Esophagus muscularis mucosa (tissue), 4 donors: Measurements from ENCODE around the gene TMF1. TPM values are rescaled to one million over a fixed set of nuclear protein-coding genes. Genes with fewer than 3 reads are reported as not detected.

Source experiments
- DNase-seq: peaks from one replicate; pipeline ENCODE4 v3.0.0-alpha.2; 2017; ENCODE audit errors: extremely low spot score
- H3K27ac ChIP-seq, 4 donors: fragments of 200-600 bp; sonication (generic); replicated peaks in 1 of 4; 1 replicate in 3 of 4; 2 replicates in 1 of 4; pipeline ENCODE4 v1.5.1; 2016 to 2019; ENCODE audit warnings: mild to moderate bottlenecking in 1 of 4
- H3K27me3 ChIP-seq, 4 donors: fragments of 200-600 bp; sonication (generic); one replicate each; pipeline versions ENCODE4 v1.5.1 to v1.6.0; 2016 to 2019
- H3K36me3 ChIP-seq, 4 donors: fragments of 200-600 bp; sonication (generic); one replicate each; pipeline ENCODE4 v1.5.1; 2016 to 2019
- H3K4me1 ChIP-seq, 4 donors: fragments of 200-600 bp; sonication (generic); one replicate each; pipeline ENCODE4 v1.5.1; 2016 to 2019
- H3K4me3 ChIP-seq, 4 donors: fragments of 200-600 bp; sonication (generic); 1 replicate in 2 of 4; 2 replicates in 2 of 4; pipeline ENCODE4 v1.5.1; 2016 to 2019; ENCODE audit warnings: mild to moderate bottlenecking in 4 of 4, moderate library complexity in 1 of 4
- H3K9me3 ChIP-seq, 4 donors: fragments of 200-600 bp; sonication (generic); 1 replicate in 3 of 4; 2 replicates in 1 of 4; pipeline ENCODE4 v1.5.1; 2016 to 2019
- EP300 ChIP-seq: sonication (generic); formaldehyde crosslinking; IDR thresholded peaks from one replicate; pipeline ENCODE4 v1.6.1; 2017; ENCODE audit warnings: antibody characterized with exemption
- POLR2A ChIP-seq: fragments of 450-650 bp; IDR thresholded peaks from one replicate; pipeline ENCODE4 v1.6.1; 2017; ENCODE audit warnings: antibody characterized with exemption, moderate library complexity, mild to moderate bottlenecking, low read depth
- POLR2AphosphoS5 ChIP-seq, 2 donors: sonication (generic); formaldehyde crosslinking; IDR thresholded peaks; one replicate each; pipeline ENCODE4 v1.6.1; 2017; ENCODE audit warnings: antibody characterized with exemption in 2 of 2
- WGBS: methylation state at CpG from one replicate; pipeline ENCODE4 v1.1.5; 2018; 5-methylcytosine and 5-hydroxymethylcytosine counted together
- intact Hi-C: fragments of 100-400 bp; cut with DNase I; formaldehyde crosslinking; loops from one replicate; pipeline ENCODE4 v1.15.1; 2023
- total RNA-seq, 4 donors: library from RNA; depleted of rRNA; stranded (reverse); fragments of >200 nt; gene quantifications; one replicate each; pipeline versions ENCODE4 v1.1.0 to v1.2.1, GENCODE V29; 2016
- TF ChIP-seq, protein P1 (sequence below), 3 experiments: fragments of 200-600 bp in 2 of 3; fragments of 450-650 bp in 1 of 3; sonication (generic) in 2 of 3; IDR thresholded peaks; one replicate each; pipeline ENCODE4 v1.5.1; 2017 to 2019; ENCODE audit warnings: antibody characterized with exemption in 3 of 3, mild to moderate bottlenecking in 2 of 3, moderate library complexity in 1 of 3

The TMF1 gene
- total RNA-seq, 4 donors from 2014 or later, result 23.0 to 35.8 (median 33.9) TPM

DNA sequence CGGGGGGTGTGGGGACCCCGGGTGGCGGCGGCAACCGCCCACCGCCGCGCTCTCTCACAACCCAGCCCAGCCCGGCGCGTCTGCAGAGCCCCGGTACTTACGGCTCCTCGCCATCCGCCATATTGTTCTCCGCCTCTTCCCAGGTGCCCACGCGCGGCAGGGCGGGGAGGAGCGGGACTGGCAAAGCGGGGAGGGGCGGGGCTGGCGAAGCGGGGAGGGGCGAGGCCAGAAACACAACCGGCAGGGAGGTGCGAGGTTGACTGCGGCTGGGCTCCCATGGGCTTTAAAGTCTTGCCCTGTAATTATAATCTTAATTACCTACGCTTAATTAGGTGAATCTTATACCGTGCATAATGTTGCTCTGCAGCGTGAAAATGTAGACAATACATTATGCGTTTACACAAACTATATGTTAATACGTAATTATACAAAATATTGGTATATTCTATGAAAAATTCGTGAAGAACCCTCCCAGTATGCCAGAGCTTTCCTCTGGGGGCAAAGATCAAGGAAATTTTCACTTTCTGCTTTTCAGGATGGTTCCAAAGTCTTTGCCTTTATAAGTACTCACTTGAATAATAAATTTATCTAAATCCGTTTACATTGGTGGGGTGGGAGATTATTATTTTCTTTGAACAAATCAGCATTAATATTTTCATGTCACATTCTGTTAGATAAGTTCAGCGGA is 28.2 kb upstream of the TMF1 start, which contains the start of gene UBA3:
Gene UBA3 (minus strand): TSS at position 133 of the 688 bp plus-strand sequence. CDS start 12 bp downstream, at position 121.
- H3K27me3 ChIP-seq, result no peaks in the 10 kb centered on the region
- TF ChIP-seq, protein P1, sequence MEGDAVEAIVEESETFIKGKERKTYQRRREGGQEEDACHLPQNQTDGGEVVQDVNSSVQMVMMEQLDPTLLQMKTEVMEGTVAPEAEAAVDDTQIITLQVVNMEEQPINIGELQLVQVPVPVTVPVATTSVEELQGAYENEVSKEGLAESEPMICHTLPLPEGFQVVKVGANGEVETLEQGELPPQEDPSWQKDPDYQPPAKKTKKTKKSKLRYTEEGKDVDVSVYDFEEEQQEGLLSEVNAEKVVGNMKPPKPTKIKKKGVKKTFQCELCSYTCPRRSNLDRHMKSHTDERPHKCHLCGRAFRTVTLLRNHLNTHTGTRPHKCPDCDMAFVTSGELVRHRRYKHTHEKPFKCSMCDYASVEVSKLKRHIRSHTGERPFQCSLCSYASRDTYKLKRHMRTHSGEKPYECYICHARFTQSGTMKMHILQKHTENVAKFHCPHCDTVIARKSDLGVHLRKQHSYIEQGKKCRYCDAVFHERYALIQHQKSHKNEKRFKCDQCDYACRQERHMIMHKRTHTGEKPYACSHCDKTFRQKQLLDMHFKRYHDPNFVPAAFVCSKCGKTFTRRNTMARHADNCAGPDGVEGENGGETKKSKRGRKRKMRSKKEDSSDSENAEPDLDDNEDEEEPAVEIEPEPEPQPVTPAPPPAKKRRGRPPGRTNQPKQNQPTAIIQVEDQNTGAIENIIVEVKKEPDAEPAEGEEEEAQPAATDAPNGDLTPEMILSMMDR (IDR thresholded peaks at IDR 0.05), result no peak
- TF ChIP-seq EP300 (no peak), POLR2AphosphoS5 (IDR thresholded peaks at IDR 0.05) (peak; percentile 78 to 93), POLR2A (no peak)
- no peaks in the 10 kb centered on the region for H3K9me3 ChIP-seq
- peak; percentile 95 for DNase-seq
- WGBS, result 5% methylated on average over 19 of the region's 37 CpGs
- peak within 1 kb of the TSS; percentile 80 to 97 (median 82) for H3K4me3 ChIP-seq
- H3K4me1 ChIP-seq, result peaks cover 52 to 67% (median 56%) of the 10 kb centered on the region in 4 donors
- intact Hi-C loops, result no loop called here
- peaks cover 0 to 7% (median 3%) of the 10 kb centered on the region in 4 donors for H3K36me3 ChIP-seq
- peak within 1 kb of the TSS; percentile 79 to 90 (median 85) for H3K27ac ChIP-seq

DNA sequence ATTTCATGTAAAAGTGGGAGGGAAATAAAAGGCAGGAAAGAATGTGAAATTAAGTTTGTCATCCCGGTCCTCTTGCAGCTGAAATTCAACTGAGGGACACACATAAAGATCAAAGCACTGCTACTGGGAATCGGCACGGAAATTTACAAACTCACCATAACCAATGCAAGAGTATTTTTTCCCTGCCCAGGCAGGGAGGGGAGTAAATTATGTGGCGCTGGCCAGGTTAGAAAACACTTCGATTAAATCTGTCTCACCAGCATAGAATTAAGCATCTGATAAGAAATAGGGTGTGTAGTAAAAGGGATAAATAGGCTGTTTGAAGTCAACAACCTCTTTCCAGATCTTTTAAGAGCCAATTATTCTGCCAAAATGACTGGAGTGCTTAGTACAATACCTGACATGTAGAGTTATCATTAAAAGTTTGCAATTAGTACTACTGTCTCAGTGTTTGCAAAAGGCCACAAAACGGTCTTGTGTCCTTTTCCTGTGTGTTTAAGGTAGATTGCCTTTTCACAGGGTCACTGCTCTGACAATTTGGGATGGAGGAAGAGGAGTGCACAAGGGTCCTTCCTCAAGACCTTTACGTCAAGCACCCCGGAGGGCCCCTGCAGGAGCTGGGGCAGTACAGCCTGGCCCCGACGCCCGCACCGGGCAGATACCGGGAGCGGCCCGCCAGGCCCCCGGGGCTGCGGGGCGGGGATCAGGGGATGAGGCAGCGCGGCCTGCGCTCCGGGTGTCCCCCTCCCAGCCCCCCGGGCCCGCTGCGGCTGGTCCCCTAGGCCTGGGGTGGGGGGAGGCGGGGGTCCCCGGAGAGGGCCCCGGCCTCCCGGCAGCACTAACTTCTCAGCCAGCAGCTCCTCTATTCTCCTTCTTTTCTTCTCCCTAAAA is 27.4 kb upstream of the TMF1 start:
- H3K4me3 ChIP-seq, result peak overlapping the region; percentile 80 to 97 (median 82)
- H3K27ac ChIP-seq, result peak overlapping the region; percentile 79 to 90 (median 85)
- WGBS, result 8% methylated on average over 12 of the region's 29 CpGs
- TF ChIP-seq POLR2A (no peak), EP300 (no peak), POLR2AphosphoS5 (IDR thresholded peaks at IDR 0.05) (no peak)
- TF ChIP-seq, protein P1 (IDR thresholded peaks at IDR 0.05), result no peak
- no peaks in the 10 kb centered on the region for H3K27me3 ChIP-seq
- no peak for DNase-seq
- H3K36me3 ChIP-seq, result peaks cover 0 to 10% (median 3%) of the 10 kb centered on the region in 4 donors
- H3K4me1 ChIP-seq, result peaks cover 50 to 66% (median 54%) of the 10 kb centered on the region in 4 donors
- intact Hi-C loops, result no loop called here
- H3K9me3 ChIP-seq, result no peaks in the 10 kb centered on the region

DNA sequence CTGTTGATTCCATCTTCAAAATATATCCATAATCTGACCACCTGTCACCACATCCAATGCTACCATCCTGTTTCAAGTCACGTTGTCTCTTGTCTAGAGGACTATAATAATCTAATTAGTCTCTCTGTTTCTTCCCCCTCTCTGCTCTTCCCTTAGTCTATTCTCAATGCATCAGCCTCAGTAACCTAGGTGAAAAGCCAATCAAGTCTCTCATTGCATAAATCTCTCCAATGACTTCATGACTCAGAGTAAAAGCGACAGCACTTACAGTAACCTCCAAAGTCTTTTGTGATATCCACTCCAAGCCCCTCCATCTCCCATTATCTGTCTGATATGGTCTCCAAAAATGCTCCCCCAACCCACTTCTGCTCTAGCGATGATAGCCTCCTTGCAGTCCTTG is 20.8 kb upstream of the TMF1 start:
- no peak for DNase-seq
- no peak overlapping the region for H3K27ac ChIP-seq
- H3K9me3 ChIP-seq, result no peaks in the 10 kb centered on the region
- peaks cover 4 to 14% (median 4%) of the 10 kb centered on the region in 4 donors for H3K4me1 ChIP-seq
- peaks cover 0 to 44% (median 25%) of the 10 kb centered on the region in 4 donors for H3K36me3 ChIP-seq
- TF ChIP-seq POLR2AphosphoS5 (IDR thresholded peaks at IDR 0.05), result no peak
- H3K4me3 ChIP-seq, result no peak overlapping the region
- intact Hi-C loops, result no loop called here
- no peaks in the 10 kb centered on the region for H3K27me3 ChIP-seq
- 95% methylated on average over 3 of the region's 3 CpGs for WGBS

DNA sequence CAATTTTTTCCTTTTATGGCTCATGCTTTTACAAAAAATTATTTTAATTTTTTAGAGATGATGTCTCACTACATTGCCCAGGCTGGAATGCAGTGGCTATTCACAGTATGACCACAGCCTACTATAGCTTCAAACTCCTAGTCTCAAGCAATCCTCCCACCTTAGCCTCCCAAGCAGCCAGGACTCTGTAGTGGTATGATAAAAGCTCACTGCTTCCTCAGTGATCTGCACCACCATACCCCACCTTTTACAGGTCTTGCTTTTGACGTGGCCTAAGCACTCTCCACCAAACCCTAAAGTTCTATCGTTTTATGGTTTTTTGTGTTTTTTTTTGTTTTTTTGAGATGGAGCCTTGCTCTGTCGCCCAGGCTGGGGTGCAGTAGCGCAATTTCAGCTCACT is 14.0 kb upstream of the TMF1 start:
- H3K4me3 ChIP-seq, result no peak overlapping the region
- no peaks in the 10 kb centered on the region for H3K9me3 ChIP-seq
- DNase-seq, result no peak
- WGBS, result 70% methylated on average over 4 of the region's 4 CpGs
- no peak overlapping the region for H3K27ac ChIP-seq
- peaks cover 11 to 60% (median 38%) of the 10 kb centered on the region in 4 donors for H3K36me3 ChIP-seq
- intact Hi-C loops, result no loop called here
- no peaks in the 10 kb centered on the region for H3K27me3 ChIP-seq
- H3K4me1 ChIP-seq, result no peaks in the 10 kb centered on the region
- TF ChIP-seq, protein P1 (IDR thresholded peaks at IDR 0.05), result no peak
- no peak for TF ChIP-seq POLR2A
- no peak for TF ChIP-seq EP300
- no peak for TF ChIP-seq POLR2AphosphoS5 (IDR thresholded peaks at IDR 0.05)
